PC-9 (cell line): ENCODE results near the gene MICU2. TPM values are rescaled to one million over a fixed set of nuclear protein-coding genes. Genes with fewer than 3 reads are reported as not detected.

ENCODE experiments used
- BruUV-seq: library from RNA; stranded (reverse); fragments of 400-500 nt; replicated peaks from 2 replicates; lab custom pipeline; 2021; lab: Mats Ljungman, UMichigan
- CTCF ChIA-PET: fragments of 300-600 bp; sonication (Branson Sonifier 250); formaldehyde crosslinking; loops from one replicate; lab custom pipeline; 2022; ENCODE audit warnings: antibody characterized with exemption; lab: Charles Lee
- POLR2A ChIA-PET: fragments of 300-600 bp; sonication (Branson Sonifier 250); formaldehyde crosslinking; loops from one replicate; lab custom pipeline; 2022; ENCODE audit warnings: antibody characterized with exemption; ENCODE audit not compliant: unreplicated experiment; lab: Charles Lee
- DNase-seq, 2 experiments: peaks; one replicate each; pipeline versions ENCODE4 v3.0.0 to v3.0.0-alpha.2; 2015 to 2022; ENCODE audit warnings: mixed read lengths in 1 of 2
- H2AFZ ChIP-seq: fragments of 200-600 bp; sonication (generic); 2 replicates; pipeline ENCODE4 v1.8.1; 2017; ENCODE audit warnings: antibody characterized with exemption
- H3F3A ChIP-seq: fragments of 200-600 bp; sonication (generic); 2 replicates; pipeline ENCODE4 v1.8.1; 2017; ENCODE audit warnings: antibody characterized with exemption, mild to moderate bottlenecking, low read depth; ENCODE audit not compliant: insufficient read depth
- H3K27ac ChIP-seq: fragments of 200-600 bp; sonication (generic); 2 replicates; pipeline ENCODE4 v1.6.1; 2016; ENCODE audit warnings: mixed run types
- H3K27me3 ChIP-seq: fragments of 200-600 bp; sonication (generic); 2 replicates; pipeline ENCODE4 v1.6.1; 2016; ENCODE audit warnings: low read depth, mixed run types; ENCODE audit not compliant: insufficient read depth
- H3K36me3 ChIP-seq: fragments of 200-600 bp; sonication (generic); 2 replicates; pipeline ENCODE4 v1.6.1; 2016; ENCODE audit warnings: low read depth, mixed run types
- H3K4me1 ChIP-seq: fragments of 200-600 bp; sonication (generic); replicated peaks from 2 replicates; pipeline ENCODE4 v1.6.1; 2016; ENCODE audit warnings: mixed run types; ENCODE audit not compliant: insufficient read depth
- H3K4me2 ChIP-seq: fragments of 200-600 bp; sonication (generic); 2 replicates; pipeline ENCODE4 v1.6.1; 2017; ENCODE audit warnings: mixed run types
- H3K4me3 ChIP-seq: fragments of 200-600 bp; sonication (generic); 2 replicates; pipeline ENCODE4 v1.6.1; 2016; ENCODE audit warnings: mixed run types
- H3K79me2 ChIP-seq: fragments of 200-600 bp; sonication (generic); 2 replicates; pipeline ENCODE4 v1.6.1; 2017; ENCODE audit warnings: low read depth, mixed run types
- H3K9me2 ChIP-seq: fragments of 200-600 bp; sonication (generic); 2 replicates; pipeline ENCODE4 v1.8.1; 2017; ENCODE audit warnings: mild to moderate bottlenecking; ENCODE audit not compliant: insufficient read depth
- H3K9me3 ChIP-seq: fragments of 200-600 bp; sonication (generic); 2 replicates; pipeline ENCODE4 v1.8.1; 2016; ENCODE audit warnings: low read depth; ENCODE audit not compliant: insufficient read depth
- H4K20me1 ChIP-seq: fragments of 200-600 bp; sonication (generic); 2 replicates; pipeline ENCODE4 v1.8.1; 2017; ENCODE audit not compliant: insufficient read depth
- EZH2 ChIP-seq: fragments of 200-600 bp; sonication (generic); IDR thresholded peaks from 2 replicates; pipeline ENCODE4 v1.8.0; 2017; ENCODE audit warnings: antibody characterized with exemption, low read depth
- intact Hi-C: fragments of 100-400 bp; cut with micrococcal nuclease; formaldehyde crosslinking; loops from one replicate; pipeline ENCODE4 v1.10.0; 2022; ENCODE audit not compliant: unreplicated experiment
- total RNA-seq: library from RNA; stranded (reverse); gene quantifications from 2 replicates; pipeline ENCODE4 v1.2.3, GENCODE V29; 2021
- TF ChIP-seq, protein P1 (sequence below): fragments of 200-600 bp; sonication (generic); conservative IDR thresholded peaks from 2 replicates; pipeline ENCODE4 v1.6.1; 2017; ENCODE audit warnings: mixed run types, antibody characterized with exemption, mild to moderate bottlenecking, moderate library complexity

Gene MICU2
- total RNA-seq, 1 experiment from 2014 or later: 18.3 TPM

DNA sequence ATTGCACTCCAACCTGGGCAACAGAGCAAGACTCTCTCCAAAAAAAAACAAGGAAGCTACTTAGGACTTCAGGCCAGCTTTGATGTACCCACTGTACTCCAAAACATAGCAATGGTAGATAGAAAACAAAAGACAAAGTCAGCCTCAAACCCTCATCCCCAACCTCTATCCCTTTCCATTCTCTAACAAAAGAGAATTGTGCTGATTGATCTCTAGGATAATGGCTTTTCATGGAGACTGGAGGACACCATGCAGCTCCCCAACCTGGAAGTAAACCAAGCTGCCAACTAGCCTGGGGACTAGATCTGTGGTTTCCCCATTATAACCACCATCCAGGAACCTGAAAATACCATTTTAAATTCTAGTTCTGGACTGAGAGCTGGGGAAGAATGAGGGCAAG, 140.5 kb downstream of the MICU2 start:
- Histone ChIP-seq H3K79me2 (peaks cover 6% of the 10 kb centered on the region), H3K4me3 (no peak overlapping the region), H3K27ac (no peak overlapping the region), H3F3A (peaks cover 32% of the 10 kb centered on the region; the same call in 1 of the 2 replicates), H3K4me2 (no peak overlapping the region), H3K27me3 (no peaks in the 10 kb centered on the region), H2AFZ (no peak overlapping the region), H3K36me3 (no peaks in the 10 kb centered on the region), H4K20me1 (no peaks in the 10 kb centered on the region), H3K9me2 (no peaks in the 10 kb centered on the region), H3K9me3 (no peaks in the 10 kb centered on the region), H3K4me1 (peaks cover 33% of the 10 kb centered on the region)
- TF ChIP-seq, protein P1, sequence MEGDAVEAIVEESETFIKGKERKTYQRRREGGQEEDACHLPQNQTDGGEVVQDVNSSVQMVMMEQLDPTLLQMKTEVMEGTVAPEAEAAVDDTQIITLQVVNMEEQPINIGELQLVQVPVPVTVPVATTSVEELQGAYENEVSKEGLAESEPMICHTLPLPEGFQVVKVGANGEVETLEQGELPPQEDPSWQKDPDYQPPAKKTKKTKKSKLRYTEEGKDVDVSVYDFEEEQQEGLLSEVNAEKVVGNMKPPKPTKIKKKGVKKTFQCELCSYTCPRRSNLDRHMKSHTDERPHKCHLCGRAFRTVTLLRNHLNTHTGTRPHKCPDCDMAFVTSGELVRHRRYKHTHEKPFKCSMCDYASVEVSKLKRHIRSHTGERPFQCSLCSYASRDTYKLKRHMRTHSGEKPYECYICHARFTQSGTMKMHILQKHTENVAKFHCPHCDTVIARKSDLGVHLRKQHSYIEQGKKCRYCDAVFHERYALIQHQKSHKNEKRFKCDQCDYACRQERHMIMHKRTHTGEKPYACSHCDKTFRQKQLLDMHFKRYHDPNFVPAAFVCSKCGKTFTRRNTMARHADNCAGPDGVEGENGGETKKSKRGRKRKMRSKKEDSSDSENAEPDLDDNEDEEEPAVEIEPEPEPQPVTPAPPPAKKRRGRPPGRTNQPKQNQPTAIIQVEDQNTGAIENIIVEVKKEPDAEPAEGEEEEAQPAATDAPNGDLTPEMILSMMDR: no peak
- TF ChIP-seq EZH2: no peak
- BruUV-seq: no TSS peak
- CTCF ChIA-PET: no interaction called here
- no peak for DNase-seq
- POLR2A ChIA-PET: no interaction called here
- intact Hi-C loops: no loop called here

DNA sequence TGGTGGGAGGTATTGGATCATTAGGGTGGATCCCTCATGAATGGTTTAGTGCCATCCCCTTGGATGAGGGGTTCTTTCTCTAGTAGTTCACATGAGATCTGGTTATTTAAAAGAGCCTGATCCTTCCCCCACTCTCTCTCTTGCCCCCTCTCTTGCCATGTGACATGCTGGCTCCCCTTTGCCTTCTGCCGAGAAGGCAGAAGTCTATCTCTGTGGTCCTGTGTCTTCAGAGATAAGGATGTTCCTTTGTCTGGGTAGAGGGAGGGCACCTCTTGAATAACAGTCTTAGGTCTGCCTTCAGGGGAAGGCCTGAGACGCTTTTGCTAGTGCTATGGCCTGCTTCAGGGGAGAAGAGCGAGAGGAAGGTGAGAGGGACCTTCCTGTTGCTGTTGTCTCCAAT, 142.8 kb downstream of the MICU2 start:
- H3F3A ChIP-seq: peaks cover 19% of the 10 kb centered on the region; the same call in 1 of the 2 replicates
- no peak overlapping the region for H2AFZ ChIP-seq
- no peaks in the 10 kb centered on the region for H3K9me3 ChIP-seq
- no peak for DNase-seq
- H3K36me3 ChIP-seq: no peaks in the 10 kb centered on the region
- H3K9me2 ChIP-seq: no peaks in the 10 kb centered on the region
- TF ChIP-seq, protein P1: no peak
- no peak for TF ChIP-seq EZH2
- no peaks in the 10 kb centered on the region for H3K27me3 ChIP-seq
- POLR2A ChIA-PET: no interaction called here
- peaks cover 41% of the 10 kb centered on the region for H3K4me1 ChIP-seq
- peaks cover 29% of the 10 kb centered on the region for H3K79me2 ChIP-seq
- H3K4me2 ChIP-seq: no peak overlapping the region
- CTCF ChIA-PET: no interaction called here
- H4K20me1 ChIP-seq: peaks cover 14% of the 10 kb centered on the region; the same call in 1 of the 2 replicates
- intact Hi-C loops: no loop called here
- no TSS peak for BruUV-seq
- no peak overlapping the region for H3K4me3 ChIP-seq
- no peak overlapping the region for H3K27ac ChIP-seq

DNA sequence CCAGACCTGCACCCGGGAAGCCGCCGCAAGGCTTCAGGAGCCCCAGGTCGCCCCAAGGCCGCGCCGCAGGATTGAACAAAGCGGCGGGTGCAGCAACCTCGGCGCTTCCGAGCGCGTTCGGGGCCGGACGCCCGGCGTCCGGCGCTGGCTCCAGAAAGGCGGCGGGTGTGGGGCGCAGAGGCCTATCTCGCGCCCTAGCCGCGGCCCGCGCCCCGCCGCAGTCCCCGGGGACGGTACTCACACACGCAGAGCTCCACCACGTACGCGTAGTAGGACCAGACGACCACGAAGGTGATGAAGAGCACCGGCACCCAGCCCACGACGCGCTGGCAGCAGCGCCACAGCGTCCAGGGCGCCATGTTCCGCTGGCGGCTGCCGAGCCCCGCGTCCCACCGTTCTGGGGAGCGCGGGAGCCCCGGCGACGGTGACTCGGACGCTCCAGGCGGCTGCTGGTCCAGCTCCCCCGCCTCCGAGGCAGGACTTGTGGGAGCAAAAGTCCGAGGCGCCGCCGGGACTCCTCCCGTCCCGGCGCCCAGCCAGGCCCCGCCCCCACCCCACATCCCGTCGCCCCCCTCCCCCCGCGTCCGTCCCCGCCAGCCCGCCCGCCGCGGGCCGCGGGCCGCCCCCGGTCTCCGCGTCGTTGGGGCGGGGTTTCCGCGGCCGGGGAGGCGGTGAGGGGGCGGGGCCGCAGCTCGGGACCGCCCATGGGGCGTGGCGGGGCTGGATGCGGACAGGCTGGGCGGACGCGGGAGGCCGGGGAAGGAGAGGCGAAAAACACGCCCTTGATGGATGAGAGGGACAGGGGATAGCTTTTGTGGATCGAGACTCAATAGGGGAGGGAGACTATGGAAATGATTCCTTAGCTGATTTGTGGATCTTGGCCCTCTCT, 144.9 kb downstream of the MICU2 start, which contains the start of gene ZDHHC20:
Gene ZDHHC20, minus strand, starts transcription at position 491 of the 889 bp plus-strand sequence. Its CDS starts 132 bp downstream, at position 359.
- Histone ChIP-seq H3K27me3 (no peaks in the 10 kb centered on the region), H3K4me2 (peak within 1 kb of the TSS; percentile 91), H3K9me2 (no peaks in the 10 kb centered on the region), H4K20me1 (peaks cover 14% of the 10 kb centered on the region; the same call in 1 of the 2 replicates), H3K79me2 (peaks cover 50% of the 10 kb centered on the region), H3K4me3 (peak within 1 kb of the TSS; percentile 82), H3F3A (peaks cover 6% of the 10 kb centered on the region; the same call in 1 of the 2 replicates), H3K4me1 (peaks cover 23% of the 10 kb centered on the region), H2AFZ (peak within 1 kb of the TSS; percentile 94), H3K36me3 (no peaks in the 10 kb centered on the region; the same call in 1 of the 2 replicates), H3K27ac (peak within 1 kb of the TSS; percentile 60), H3K9me3 (no peaks in the 10 kb centered on the region)
- DNase-seq: peak; percentile 61 to 86
- TF ChIP-seq, protein P1: no peak
- TF ChIP-seq EZH2: no peak
- BruUV-seq: no TSS peak
- intact Hi-C loops: loop anchor here (5.0 kb wide), 2 partner anchors 162 to 282 kb away; partner anchors contain the start of genes MRPL57 and SKA3
- ChIA-PET POLR2A (interaction anchor here (0.6 kb wide), 1 partner anchor 143 kb away, joined by 3 read pairs; no protein-coding TSS in a partner anchor), CTCF (interaction anchor here (0.7 kb wide), 1 partner anchor 527 kb away, joined by 3 read pairs; no protein-coding TSS in a partner anchor)
